Heart left ventricle (tissue), 13 donors: ENCODE measurements around the gene MC1R.

Experiments used
- CTCF ChIP-seq, 12 donors: fragments of 200-600 bp; sonication (generic) in 4 of 12; IDR thresholded peaks; one replicate each; pipeline versions ENCODE4 v1.5.0 to v1.8.0; 2018 to 2022; ENCODE audit warnings: antibody characterized with exemption in 12 of 12, mild to moderate bottlenecking in 5 of 12
- POLR2A ChIP-seq, 2 donors: fragments of 450-650 bp; IDR thresholded peaks; one replicate each; pipeline ENCODE4 v1.6.1; 2017; ENCODE audit warnings: antibody characterized with exemption in 2 of 2, mild to moderate bottlenecking in 2 of 2, moderate library complexity in 2 of 2
- donor health status: ischemic (EF 13 %, LVEDD 7.1; RV severe dilation, severe dysfunction).
- donor health status: DM: no; HTN: yes; CAD: no.
- donor health status: DM: no; HTN: no; CAD: no.
- donor health status: ischemic (EF 25% LVEDD 6.9; RV normal size, moderate dysfunction).
- donor health status: ischemic (EF 25% LVEDD 5.7; RV mildly dilated, moderate dysfunction).
- donor health status: ischemic (EF 35%, LVEDD 5.7; RV mildly dilated, moderate dysfunction).
- donor health status: nonischemic (EF 11% LVEDD 7.7; RV severe dilation, severe dysfunction).
- donor health status: DM: yes; HTN: yes; CAD: no.
- donor health status: PGD.
- donor health status: ischemic (EF 29% LVEDD 5.4; RV normal size, mild dysfunction).
- donor health status: nonischemic (EF 23%, LVEDD 6.1; RV moderate dilation, normal function).

- no peak for TF ChIP-seq CTCF (IDR thresholded peaks at IDR 0.05)
- TF ChIP-seq POLR2A (IDR thresholded peaks at IDR 0.05) = no peak
Measured at GRCh38 chr16:89949756-89950155, 31.1 kb downstream of the MC1R start.
